ENCODE data around the gene PRR3.

DNA sequence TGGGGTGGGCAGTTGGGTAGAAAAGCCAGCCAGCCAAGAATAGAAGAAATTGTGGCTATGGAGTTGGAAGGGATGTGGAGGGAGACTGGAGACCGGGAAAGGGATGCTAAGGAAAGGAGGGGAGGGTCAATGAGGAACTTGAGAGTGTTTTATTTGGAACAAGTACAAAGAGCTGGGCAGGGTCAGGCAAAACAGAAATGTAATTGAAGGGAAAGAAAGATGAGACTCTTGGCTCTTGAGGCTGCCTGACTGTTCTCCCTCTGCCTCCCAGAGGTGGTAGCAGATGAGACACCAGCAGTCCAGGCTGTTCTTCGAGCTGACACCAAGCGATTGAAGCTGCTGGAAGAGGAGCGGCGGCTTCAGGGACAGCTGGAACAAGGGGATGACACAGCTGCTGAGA, 26.8 kb downstream of the PRR3 start:
- TF ChIP-seq, protein P1, sequence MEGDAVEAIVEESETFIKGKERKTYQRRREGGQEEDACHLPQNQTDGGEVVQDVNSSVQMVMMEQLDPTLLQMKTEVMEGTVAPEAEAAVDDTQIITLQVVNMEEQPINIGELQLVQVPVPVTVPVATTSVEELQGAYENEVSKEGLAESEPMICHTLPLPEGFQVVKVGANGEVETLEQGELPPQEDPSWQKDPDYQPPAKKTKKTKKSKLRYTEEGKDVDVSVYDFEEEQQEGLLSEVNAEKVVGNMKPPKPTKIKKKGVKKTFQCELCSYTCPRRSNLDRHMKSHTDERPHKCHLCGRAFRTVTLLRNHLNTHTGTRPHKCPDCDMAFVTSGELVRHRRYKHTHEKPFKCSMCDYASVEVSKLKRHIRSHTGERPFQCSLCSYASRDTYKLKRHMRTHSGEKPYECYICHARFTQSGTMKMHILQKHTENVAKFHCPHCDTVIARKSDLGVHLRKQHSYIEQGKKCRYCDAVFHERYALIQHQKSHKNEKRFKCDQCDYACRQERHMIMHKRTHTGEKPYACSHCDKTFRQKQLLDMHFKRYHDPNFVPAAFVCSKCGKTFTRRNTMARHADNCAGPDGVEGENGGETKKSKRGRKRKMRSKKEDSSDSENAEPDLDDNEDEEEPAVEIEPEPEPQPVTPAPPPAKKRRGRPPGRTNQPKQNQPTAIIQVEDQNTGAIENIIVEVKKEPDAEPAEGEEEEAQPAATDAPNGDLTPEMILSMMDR (IDR thresholded peaks at IDR 0.05), result no peak
- TF ChIP-seq POLR2A (IDR thresholded peaks at IDR 0.05), result no peak

Data from body of pancreas (tissue), 4 donors.